HG03039 (cell line): ENCODE measurements around the gene CCHCR1.

Source experiments
- ATAC-seq: cut with Tn5 transposase; IDR thresholded peaks from one replicate; pipeline ENCODE4 v1.9.1; 2021; ENCODE audit warnings: mild to moderate bottlenecking, moderate library complexity; ENCODE audit not compliant: unreplicated experiment

The CCHCR1 gene

DNA sequence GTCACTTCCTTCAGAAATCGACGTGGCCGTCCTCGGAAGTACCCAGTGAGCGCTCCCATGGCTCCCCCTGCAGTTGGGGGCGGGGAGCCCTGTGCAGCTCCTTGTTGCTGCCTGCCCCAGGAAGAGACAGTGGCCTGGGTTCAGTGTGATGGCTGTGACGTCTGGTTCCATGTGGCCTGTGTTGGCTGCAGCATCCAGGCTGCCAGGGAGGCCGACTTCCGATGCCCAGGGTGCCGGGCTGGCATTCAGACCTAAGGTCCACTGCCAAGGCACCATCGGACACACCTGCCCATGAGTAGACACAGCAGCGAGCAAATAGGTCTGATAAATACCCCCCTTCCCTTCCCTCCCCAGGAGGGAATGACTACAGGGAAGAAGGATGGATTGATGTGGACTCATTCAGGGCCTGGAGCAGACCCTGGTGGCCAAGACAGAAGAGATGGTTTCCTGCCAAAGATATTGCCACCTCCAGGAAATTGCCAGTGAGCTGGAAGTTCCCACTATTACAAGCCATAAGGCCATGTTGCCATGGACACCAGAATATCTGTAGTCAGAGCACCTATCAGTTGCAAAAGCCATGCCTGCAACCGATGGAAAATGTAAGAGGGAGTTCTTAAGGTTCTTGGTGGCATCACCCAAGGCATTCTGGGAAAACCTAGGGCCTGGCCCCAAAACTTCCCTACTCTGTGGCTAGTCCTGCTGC, 5.0 kb upstream of the CCHCR1 start:
- no peak for ATAC-seq

DNA sequence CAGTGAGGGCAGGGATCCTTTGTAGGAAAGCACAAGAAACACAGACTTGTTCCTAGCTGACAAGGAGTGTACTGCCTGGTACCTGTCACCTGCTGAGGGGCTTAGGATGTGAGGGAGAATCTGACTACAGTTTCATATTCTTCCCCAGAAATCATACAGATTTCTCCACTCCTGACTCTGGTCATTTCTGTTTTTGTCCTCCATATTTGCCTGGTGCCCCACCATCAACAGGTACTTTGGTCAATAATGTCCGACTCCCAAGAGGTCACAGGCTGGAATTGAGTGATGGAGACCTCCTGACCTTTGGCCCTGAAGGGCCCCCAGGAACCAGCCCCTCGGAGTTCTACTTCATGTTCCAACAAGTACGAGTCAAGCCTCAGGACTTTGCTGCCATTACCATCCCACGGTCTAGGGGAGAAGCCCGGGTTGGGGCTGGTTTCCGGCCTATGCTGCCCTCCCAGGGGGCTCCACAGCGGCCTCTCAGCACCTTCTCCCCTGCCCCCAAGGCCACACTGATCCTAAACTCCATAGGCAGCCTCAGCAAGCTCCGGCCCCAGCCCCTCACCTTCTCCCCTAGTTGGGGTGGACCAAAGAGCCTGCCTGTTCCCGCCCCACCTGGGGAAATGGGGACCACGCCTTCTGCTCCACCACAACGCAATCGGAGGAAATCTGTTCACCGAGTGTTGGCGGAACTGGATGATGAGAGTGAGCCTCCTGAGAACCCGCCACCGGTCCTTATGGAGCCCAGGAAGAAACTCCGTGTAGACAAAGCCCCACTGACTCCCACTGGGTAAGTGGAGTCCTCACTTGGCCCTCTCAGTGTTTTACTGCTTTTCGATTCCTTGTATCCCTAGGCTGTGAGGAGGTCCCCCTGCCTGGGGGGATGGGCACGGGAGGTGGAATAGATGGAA, 3.9 kb upstream of the CCHCR1 start:
- no peak for ATAC-seq

GRCh38 chr6:31158863-31159855, 1.6 kb upstream of the CCHCR1 start:
- no peak for ATAC-seq

- peak; percentile 75 for ATAC-seq
Observed at GRCh38 chr6:31158140-31158862, 699 bp upstream of the CCHCR1 start, which contains the start of gene TCF19. Gene TCF19 (plus strand): TSS chr6:31158589. CDS start chr6:31159470, 881 bp downstream.

DNA sequence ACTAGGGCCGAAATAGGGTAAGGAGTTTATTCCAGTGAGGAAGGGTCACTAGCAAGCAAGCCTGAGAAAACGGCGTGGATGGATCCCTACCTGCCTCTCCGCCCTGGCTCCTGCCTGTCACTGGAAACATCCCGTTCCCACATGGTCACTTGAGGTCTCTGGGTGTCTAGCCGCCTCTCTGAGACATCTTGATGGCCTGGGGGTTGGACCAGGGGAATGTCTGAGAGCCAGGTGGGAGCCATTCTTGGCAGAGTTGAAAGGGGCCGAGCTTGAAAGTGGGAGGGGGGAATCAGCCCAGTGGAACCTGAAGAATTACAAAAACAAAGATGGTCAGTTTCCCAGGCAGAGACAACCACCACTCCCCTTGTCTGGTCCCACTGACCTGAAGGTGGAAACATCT, 961 bp downstream of the CCHCR1 start:
- ATAC-seq = no peak

GRCh38 chr6:31154436-31154835, 3.2 kb downstream of the CCHCR1 start:
- ATAC-seq = no peak

DNA sequence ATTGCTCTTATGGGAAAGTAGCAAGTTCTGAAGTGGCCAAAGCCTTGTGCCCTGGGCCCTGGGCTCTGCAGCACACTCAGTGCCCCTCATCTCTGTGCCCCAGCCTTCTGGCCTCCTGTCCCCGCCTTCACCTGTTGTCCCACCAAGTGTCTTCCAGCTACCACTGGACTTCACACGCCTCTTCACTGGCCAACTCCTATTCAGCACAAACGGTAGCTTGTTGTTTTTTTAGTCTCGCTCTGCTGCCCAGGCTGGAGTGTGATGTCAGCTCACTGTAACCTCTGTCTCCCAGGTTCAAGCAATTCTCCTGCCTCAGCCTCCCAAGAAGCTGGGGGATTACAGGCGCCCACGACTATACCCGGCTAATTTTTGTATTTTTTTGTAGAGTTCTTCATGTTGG, 4.8 kb downstream of the CCHCR1 start:
- ATAC-seq = no peak

DNA sequence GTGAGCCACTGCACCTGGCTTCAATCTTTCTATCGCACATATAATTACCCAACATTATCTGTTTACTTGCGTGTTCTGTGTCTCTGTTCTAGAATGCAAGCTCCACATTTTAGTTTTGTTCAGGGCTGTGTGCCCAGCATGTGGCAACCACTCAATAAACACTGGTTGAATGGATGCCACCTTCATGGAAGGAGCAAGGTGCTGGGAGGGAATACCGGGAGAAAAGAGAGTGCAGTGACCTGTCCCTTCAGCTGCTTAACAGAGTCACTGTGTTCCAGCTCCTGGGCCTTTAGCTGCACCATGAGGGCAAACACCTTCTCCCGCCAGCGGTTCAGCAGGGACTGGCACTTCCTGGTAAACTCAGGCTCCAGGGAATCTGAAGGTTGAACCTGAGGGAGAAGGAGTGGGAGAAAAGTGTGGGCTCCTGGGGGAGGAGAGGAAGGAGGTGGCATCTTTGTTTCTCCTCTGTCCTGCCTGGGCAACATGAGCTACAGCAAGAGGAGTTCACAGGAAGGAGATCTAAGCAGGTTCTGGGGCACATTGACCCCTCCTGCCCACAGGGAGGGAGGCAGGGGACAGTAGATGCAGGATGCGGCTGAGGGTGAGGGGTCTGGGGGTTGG, 7.7 kb downstream of the CCHCR1 start:
- no peak for ATAC-seq

- no peak for ATAC-seq
Observed at GRCh38 chr6:31145386-31145785, 12.2 kb downstream of the CCHCR1 start.

GRCh38 chr6:31144970-31145340, 12.6 kb downstream of the CCHCR1 start:
- no peak for ATAC-seq

- ATAC-seq = no peak
Observed at GRCh38 chr6:31144296-31144969, 13.2 kb downstream of the CCHCR1 start.

- no peak for ATAC-seq
Observed at GRCh38 chr6:31143148-31143547, 14.5 kb downstream of the CCHCR1 start.

DNA sequence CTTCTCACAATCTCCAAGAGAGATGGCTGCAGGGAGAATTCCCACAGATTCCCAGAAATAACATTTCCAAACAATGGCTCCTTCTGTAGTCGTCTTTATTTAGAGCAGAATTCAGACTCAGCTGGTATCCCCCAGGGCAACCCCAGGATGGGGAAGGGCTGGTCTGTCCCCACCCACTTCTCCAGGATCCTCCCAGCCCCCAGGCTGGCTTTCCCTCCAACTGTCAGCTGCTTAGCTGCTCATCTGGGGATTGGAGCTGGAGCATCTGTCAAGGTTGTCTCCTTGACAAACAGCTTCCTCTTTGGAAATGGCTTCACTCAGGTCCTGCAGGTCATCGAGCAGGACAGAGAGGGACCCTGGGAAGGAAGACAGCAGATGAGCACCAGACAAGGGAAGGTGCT, 15.2 kb downstream of the CCHCR1 start:
- ATAC-seq = no peak

GRCh38 chr6:31140643-31141042, 17.0 kb downstream of the CCHCR1 start:
- no peak for ATAC-seq

- ATAC-seq = no peak
Observed at GRCh38 chr6:31139599-31139998, 18.0 kb downstream of the CCHCR1 start.

DNA sequence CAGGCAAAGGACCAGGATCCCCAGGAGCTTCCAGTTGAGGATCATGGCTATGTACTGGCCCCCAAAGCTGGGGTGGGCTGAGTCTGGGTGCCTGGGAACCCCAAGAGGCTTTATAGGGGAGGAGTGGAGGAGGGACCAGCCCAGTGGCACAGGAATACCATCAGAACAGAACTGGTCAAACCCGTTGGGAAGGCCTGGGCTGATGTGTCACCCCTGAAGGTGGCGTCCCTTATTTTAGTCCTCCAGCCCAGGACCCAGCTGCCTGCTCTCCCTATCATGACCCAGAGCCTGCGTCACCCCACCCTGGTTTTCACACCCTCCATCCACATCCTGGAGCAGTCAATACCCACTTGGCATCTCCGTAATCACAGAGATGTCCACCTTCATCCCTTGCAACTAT, 18.6 kb downstream of the CCHCR1 start, which contains the start of gene PSORS1C2:
PSORS1C2 (minus strand) TSS at position 85 of the 400 bp plus-strand sequence; CDS start at position 45, 40 bp downstream.
- ATAC-seq = no peak

DNA sequence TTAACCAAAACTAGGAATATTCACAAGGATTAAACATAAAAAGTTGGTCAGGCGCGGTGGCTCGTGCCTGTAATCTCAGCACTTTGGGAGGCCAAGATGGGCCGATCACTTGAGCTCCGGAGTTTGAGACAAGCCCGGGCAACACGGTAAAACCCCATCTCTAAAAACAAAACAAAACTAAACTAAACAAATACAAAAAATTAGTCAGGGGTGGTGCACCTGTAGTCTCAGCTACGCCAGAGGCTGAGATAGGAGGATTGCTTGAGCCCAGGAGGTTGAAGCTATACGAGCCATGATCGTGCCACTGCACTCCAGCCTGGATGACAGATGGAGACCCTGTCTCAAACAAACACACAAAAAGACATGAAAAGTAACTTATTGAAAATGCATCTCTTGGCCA, 21.9 kb downstream of the CCHCR1 start:
- no peak for ATAC-seq

- ATAC-seq = no peak
Observed at GRCh38 chr6:31132806-31133205, 24.8 kb downstream of the CCHCR1 start.

GRCh38 chr6:31131595-31131994, 26.0 kb downstream of the CCHCR1 start:
- no peak for ATAC-seq
